Measurements from ENCODE around the gene S1PR1.
A peak's percentile ranks its signal among the peaks of the same experiment; 100 is the strongest.
"Not testable (repeated sequence)": the region's sequence is repeated elsewhere in the genome, so short reads cannot be mapped to it uniquely, and the experiment has no call there.

S1PR1 gene

GRCh38 chr1:101236516-101237228 lies at the start of gene S1PR1:
Gene S1PR1, plus strand, starts transcription at chr1:101237019. Its CDS starts 1,966 bp downstream, at chr1:101238985.
- no peak for DNase-seq

- DNase-seq, result peak; percentile 8 to 13
These were observed 49.5 kb upstream of the S1PR1 start for GRCh38 chr1:101187297-101187696.

GRCh38 chr1:101188331-101188730 lies 48.5 kb upstream of the S1PR1 start:
- peak in 1 of 2 experiments; percentile 4 for DNase-seq

GRCh38 chr1:101188968-101189367 lies 47.9 kb upstream of the S1PR1 start:
- DNase-seq, result not testable (repeated sequence)

GRCh38 chr1:101190441-101190840 lies 46.4 kb upstream of the S1PR1 start:
- DNase-seq, result no peak

- peak; percentile 25 to 34 for DNase-seq
These were observed 45.8 kb upstream of the S1PR1 start for GRCh38 chr1:101191049-101191448.

- DNase-seq, result no peak
These were observed 43.1 kb upstream of the S1PR1 start for GRCh38 chr1:101193733-101194169.

- no peak for DNase-seq
These were observed 42.1 kb upstream of the S1PR1 start for GRCh38 chr1:101194746-101195145.

GRCh38 chr1:101196668-101197067 lies 40.2 kb upstream of the S1PR1 start:
- DNase-seq, result no peak

GRCh38 chr1:101198842-101199636 lies 37.8 kb upstream of the S1PR1 start:
- DNase-seq, result no peak

GRCh38 chr1:101199637-101199982 lies 37.2 kb upstream of the S1PR1 start:
- no peak for DNase-seq

GRCh38 chr1:101200513-101200912 lies 36.3 kb upstream of the S1PR1 start:
- no peak for DNase-seq

- no peak for DNase-seq
These were observed 32.8 kb upstream of the S1PR1 start for GRCh38 chr1:101203820-101204540.

- no peak for DNase-seq
These were observed 31.4 kb upstream of the S1PR1 start for GRCh38 chr1:101205457-101205856.

GRCh38 chr1:101206139-101206538 lies 30.7 kb upstream of the S1PR1 start:
- not testable (repeated sequence) for DNase-seq

GRCh38 chr1:101207271-101207670 lies 29.5 kb upstream of the S1PR1 start:
- not testable (repeated sequence) for DNase-seq

GRCh38 chr1:101207891-101208290 lies 28.9 kb upstream of the S1PR1 start:
- DNase-seq, result no peak

GRCh38 chr1:101215363-101216011 lies 21.3 kb upstream of the S1PR1 start:
- no peak for DNase-seq

- no peak for DNase-seq
These were observed 20.2 kb upstream of the S1PR1 start for GRCh38 chr1:101216623-101217022.

- DNase-seq, result no peak
These were observed 19.7 kb upstream of the S1PR1 start for GRCh38 chr1:101217148-101217547.

GRCh38 chr1:101218968-101219367 lies 17.9 kb upstream of the S1PR1 start:
- DNase-seq, result not testable (repeated sequence)

- no peak for DNase-seq
These were observed 16.6 kb upstream of the S1PR1 start for GRCh38 chr1:101219924-101220870.

Measured in Kasumi-1 (cell line).